HG03045 (cell line): Measurements from ENCODE around the gene ZGLP1.
A peak's percentile ranks its signal among the peaks of the same experiment; 100 is the strongest.
"Not testable (repeated sequence)": the region's sequence is repeated elsewhere in the genome, so short reads cannot be mapped to it uniquely, and the experiment has no call there.

Experiments
- ATAC-seq: cut with Tn5 transposase; IDR thresholded peaks from one replicate; pipeline ENCODE4 v1.9.1; 2021; ENCODE audit warnings: mild to moderate bottlenecking, moderate library complexity; ENCODE audit not compliant: unreplicated experiment

The ZGLP1 gene

DNA sequence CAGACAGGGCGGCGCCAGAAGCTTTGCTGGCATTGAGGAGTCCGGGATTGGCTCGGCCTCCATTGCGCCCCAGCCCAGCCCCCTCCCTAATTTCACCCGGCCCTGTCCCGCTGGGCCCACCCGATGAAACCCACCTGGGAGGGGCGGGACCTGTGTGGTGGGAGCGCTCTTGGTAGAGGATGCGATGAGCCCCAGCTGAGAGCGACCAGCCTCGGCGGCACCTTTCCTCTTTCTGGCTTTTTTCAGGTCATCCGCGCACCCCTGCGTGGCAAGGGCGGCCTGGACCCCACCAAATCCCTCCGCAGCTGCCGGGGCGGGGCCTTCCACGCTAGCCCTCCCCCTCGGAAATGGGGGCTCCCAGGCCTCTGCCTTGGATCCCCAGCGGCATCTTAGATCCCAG lies at the start of gene ZGLP1:
ZGLP1 (minus strand) TSS at position 393 of the 400 bp plus-strand sequence.
- ATAC-seq = no peak

DNA sequence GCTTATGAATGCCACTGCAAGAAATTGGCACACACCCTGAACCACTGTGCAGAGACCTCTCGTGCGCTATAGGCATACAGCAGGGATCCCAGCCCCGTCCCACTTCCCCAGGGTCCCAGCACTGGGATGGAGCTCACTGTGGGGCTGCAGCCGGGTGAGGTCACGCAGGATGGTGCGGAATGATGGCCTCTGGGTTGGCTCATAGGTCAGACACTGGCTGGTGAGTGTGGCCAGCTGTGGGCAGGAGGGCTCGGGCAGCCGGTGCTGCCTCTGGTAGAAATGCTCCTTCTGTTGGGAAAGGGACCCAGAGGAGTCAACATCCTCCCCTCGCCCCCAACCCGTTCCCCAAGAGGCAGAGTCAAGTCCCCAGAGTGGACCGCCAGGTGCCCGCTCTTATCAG lies 46.8 kb upstream of the ZGLP1 start:
- no peak for ATAC-seq

DNA sequence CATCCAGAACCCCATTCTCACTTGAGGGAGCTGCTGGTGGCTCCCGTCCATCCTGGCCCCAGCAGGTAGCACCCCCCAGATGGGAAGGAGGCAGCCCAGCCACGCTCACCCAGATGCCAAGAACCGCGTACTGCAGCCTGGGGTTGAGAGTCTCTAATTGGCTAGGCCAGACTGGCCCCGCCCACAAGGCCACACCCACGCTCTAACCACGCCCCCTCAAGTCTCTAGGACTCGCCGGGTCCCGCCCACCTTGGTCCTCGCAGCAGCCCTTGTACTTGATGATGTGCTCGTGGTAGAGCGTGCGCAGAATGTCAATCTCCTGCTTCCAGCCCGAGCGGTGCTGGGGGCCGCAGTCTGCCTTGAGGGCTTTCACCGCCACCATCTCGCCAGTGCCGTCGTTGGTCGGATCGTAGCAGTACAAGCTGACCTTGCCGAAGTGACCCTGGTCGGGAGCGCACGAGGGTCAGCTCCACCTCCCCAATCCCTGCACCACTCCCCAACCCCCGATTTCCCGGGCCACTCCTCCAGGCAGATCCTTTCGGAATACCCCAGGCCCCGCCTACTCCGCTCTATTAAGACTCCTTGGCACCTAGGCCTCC lies 44.3 kb upstream of the ZGLP1 start:
- ATAC-seq = no peak

DNA sequence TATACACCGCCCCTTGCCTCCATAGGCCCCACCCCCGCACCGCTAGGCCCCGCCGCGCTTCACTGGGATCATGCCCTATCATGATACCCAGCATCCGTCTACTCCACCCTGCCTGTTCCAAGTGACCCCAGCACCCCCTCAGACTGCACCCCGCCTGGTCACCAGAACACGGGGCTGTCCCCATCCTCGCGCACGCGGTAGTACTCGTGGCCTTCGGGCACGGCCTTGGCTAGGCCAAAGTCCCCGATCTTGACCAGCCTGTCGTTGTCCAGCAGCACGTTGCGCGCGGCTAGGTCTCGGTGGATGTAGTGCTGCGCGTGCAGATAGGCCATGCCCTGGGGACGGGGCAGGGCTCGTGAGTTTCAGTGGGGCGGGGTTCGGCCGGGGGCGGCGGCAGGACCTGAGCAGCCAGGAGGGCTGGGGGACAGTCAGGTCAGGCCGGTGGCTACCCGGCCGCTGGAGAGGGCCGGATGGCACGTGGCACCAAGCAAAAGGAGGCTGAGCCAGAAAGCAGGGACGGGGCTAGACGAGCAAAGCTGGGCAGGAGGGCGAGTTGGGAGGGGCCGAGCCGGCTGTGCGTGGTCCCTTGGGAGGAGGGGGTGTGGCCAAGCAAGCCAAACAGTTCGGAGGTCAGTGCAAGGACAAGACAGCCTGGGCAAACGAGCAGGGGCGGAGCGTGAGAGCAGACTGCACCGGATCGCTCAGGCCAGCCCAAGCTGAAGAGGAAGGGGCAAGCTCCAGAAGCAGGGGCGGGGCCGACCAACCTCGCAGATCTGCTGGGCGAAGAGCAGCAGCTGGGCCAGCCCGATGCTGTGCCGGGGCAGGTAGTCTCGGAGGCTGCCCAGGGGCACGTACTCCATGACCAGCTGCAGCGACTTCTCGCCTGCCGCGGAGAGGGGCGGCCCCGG lies 43.4 kb upstream of the ZGLP1 start:
- no peak for ATAC-seq

DNA sequence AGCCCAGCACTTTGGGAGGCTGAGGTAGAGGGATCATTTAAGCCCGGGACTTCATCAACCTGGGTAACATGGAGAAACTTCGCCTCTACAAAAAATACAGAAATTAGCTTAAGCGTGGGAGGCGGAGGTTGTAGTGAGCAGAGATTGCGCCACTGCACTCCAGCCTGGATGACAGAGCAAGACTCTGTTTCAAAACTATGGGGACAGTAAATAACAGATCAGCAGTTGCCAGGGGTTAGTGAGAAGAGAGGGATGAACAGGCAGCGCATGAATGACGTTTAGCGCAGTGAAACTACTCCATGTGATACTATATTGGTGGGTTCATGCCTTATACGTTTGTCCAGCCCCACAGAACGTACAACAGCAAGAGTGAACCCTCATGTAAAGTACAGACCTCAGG lies 36.9 kb upstream of the ZGLP1 start:
- no peak for ATAC-seq

DNA sequence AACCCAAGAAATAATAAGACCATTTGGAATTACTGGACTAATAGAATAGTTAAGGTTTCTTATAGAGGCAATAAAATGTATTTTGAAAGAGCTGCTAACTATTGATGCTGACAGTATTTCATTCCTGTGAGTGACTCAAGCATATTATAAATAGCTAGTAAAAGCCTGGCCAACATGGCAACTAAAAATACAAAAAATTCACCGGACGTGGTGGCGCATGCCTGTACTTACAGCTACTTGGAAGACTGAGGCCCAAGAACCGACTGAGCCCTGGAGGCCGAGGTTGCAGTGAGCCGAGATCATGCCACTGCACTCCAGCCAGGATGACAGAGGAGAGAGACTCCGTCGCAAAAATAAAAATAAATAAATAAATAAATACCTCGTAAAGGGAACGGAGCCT lies 35.2 kb upstream of the ZGLP1 start:
- no peak for ATAC-seq

DNA sequence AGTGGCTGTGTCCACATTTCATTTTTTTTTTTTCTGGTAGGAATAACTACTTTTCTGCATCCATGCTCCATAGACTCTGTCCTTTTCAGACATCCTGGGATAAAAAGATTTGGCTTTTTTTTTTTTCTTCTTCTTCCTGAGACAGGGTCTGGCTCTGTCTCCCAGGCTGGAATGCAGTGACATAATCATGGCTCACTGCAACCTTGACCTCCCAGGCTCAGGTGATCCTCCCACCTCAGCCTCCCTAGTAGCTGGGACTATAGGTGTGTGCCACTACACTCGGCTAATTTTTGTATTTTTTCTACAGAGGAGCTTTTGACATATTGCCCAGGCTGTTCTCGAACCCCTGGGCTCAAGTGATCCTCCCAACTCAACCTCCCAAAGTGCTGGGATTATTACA lies 33.9 kb upstream of the ZGLP1 start:
- no peak for ATAC-seq

DNA sequence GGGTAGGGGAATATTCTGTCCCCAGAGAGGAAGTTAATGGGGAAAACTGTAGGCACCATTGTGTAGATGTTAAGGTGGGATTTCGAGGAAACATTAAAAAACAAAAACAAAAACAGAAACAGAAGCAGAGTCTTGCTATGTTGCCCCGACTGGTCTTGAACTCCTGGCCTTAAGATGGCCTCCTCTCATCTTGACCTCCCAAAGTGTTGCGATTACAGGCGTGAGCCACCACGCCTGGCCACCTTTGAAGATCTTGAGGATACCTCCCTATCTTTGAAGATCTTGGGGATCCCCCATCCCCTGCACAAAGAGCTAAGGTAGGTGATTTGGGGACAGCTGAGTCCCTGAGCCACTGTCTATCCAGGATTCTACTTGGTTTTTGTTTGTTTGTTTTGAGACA lies 30.4 kb upstream of the ZGLP1 start:
- no peak for ATAC-seq

DNA sequence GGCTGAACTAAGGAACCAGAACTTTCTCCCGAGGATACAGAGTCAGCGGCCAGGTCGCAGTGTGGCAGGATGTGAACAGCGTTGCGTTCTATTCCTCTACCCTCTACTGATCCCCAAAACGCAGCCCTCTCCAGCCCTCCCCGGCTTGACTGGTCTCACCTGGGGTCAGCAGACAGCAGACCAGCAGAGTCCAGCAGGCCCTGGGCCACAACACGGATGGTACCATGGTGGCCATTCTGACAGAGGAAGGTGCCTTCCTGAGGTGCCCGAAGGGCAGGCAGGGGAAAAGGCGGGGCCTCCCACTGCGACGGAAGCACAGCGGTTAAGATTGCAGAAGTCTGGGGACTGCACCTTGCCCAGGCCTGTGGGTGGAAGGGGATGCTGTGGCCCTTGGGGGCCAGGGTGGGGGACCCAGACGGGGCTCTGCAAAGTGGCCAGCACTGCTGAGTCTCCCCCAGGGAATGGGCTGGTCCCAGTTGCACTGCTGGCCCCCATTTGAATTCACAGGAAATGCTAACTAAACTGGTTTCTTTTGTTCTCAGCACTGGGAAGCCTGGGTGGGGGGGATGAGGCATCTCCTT lies 29.9 kb upstream of the ZGLP1 start, which contains the start of gene ICAM3:
ICAM3 (minus strand) TSS at position 245 of the 581 bp plus-strand sequence; CDS start at position 235, 10 bp downstream.
- peak; percentile 47 for ATAC-seq

DNA sequence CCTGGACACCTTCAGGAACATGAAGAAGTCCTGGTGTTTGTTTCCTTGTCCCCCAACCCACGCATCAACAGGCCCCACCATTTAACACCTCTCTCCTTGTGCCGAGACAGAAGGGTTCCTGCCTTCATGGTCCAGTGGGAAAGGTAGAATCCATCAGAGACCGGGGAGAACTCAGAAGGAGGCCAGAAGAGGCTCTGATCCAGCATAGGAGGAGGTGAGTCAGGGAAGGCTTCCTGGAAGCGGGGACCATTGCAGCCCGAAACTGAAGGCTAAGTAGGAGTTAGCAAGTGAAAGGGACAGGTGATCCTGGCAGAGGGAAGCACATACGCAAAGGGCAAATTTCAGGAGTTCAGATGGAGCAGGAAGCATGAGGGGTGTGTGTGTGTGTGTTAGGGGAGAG lies 29.3 kb upstream of the ZGLP1 start:
- no peak for ATAC-seq

DNA sequence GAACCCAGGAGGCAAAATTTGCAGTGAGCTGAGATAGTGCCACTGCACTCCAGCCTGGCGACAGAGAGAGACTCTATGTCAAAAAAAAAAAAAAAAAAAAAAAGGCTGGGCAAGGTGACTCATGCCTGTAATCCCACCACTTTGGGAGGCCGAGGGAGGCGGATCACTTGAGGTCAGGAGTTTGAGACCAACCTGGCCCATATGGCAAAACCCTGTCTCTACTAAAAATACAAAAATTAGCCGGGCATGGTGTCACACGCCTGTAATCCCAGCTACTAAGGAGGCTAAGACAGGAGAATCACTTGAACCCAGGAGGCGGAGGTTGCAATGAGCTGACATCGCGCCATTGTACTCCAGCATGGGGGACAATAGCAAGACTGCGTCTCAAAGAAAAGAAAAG lies 27.1 kb upstream of the ZGLP1 start:
- not testable (repeated sequence) for ATAC-seq

DNA sequence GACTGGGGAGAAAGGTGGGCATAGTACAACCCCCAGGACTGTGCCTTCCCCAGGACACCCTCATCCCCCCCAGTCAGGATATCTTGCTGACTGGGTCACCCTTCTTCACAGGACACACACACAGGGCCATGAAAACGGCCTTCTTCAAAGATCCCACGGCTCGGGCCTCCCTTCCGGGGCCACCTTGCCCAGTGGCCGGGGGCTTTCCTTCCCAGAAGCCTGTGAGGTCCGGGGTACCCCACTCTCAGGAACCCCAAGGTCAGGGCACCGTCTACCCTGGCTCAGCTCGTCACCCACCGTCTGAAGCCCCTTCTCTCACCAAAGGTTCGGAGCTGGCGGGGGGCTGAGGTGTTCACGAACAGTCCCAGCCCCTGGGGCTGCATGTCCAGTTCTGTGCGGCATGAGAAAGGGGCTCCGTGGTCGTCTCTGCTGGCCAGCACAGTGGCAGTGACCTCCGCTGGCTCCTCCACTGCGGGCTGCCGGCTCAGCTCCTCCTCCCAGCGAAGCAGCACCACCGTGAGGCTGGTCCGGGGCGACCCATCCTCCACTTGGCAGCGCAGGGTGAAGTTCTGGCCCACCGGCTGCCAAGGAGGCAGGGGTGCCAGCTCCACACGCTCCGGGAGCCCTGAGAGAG lies 25.9 kb upstream of the ZGLP1 start:
- ATAC-seq = no peak

DNA sequence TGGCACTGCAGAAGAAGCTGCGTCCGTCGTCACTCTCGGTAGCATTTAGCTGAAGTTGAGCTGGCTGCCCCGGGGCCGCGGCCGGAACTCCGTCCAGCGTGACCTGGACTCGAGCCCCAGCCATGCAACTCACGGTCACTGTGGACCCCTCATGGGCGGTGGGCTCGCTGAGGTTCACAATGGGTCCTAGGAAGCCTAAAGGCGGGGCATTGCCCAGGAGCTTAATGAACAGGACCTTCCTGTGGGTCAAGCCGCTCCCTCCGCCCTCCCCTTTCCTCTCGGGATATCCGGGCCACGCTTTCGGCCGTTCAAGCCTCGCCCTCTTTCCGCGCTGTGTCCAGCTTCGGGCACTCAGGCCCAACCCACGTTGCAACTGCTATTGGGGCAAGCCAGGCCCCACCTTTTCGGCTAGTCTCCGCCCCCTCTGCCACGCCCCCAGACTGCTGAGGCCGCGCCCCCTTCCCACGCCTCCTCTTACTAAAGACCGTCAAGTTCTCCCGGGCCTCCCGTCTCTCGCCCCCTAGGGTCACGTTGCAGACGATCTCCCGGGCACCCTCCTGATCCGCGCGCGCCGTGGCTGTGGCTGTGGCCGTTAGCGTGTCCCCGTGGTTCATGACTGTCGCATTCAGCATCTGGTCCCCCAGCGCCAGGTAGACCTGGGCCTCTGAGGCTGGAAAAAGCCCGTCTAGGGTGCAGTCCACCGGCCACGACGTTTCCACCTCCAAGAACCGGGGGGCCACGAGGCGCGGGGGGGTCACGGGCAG lies 25.2 kb upstream of the ZGLP1 start:
- ATAC-seq = no peak

DNA sequence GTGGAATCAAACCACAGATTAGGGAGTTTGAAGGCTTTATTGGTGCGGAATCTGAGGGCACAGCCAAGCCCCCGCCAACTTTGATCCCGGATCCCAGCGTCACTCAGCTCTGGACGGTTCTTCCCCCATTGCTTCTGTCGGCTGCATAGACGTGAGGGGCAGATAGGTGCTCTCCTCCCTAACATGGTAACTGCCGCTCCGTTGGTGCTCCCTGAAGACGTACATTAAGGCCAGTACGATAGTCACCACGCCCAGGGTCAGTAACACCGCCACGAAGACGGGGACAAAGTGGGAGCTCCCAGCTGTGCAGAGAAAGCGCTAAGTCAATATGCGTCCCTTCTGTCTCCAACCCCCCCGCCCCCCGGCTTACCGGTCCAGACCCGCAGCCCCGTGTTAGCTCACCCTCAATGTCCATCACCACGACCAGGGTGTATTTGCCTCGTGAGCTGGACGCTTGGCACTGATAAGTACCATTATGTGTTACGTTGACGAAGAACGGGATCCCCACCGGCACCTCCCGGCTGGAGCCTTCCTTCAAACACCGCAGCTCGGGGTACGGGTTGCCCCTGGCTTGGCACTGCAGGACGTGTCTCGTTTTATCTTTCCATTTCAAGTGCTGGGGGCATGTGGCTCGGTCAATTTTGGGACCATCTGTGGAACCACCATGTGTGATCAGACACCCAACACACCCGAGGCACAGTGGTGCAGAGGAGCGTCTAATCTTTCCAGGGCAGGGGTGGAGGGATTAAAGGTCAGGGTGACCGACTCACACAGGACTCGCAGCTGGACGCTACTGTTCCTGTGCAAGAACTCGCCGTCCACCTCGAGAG lies 24.4 kb upstream of the ZGLP1 start:
- ATAC-seq = no peak

DNA sequence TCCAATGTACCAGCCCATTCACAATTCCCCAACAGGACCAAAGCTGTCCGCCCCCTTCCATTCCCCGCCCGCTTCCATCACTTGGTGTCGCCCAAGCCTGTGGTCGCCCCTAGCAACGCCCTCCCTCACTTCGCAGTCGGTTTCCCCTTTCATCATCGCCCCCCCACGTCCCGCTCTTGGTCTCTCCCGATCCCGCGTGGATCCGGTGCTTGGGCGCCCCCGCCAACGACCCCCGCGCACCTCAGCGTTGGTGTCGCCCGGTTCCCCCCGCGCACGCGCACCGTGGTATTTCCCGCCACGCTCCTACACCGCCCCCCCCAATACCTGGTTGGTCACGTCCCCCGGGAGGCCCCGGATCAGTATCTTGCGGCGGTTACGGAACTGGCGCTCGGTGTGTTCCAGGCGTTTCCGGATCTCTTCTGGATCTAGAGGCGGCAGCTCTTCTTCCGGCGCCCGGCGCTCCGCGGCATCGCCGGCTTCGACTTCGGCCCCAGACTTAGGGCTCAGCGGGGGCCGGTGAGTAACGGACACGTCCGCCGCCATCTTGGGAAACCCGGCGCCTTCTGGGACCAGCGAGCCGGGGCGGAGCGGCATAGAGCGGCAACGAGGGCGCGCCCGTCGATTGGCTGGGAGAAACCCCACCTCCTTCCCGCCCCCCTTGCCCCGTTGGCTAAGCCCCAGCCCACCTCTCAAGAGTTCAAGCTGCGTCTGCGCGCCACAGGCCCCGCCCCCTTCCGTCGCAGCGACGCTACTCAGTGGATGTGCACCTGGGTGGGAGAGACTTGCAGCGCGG lies 23.5 kb upstream of the ZGLP1 start, which contains the start of gene RAVER1:
RAVER1 (minus strand) TSS at position 565 of the 793 bp plus-strand sequence; CDS start at position 543, 22 bp downstream.
- ATAC-seq = peak; percentile 87

DNA sequence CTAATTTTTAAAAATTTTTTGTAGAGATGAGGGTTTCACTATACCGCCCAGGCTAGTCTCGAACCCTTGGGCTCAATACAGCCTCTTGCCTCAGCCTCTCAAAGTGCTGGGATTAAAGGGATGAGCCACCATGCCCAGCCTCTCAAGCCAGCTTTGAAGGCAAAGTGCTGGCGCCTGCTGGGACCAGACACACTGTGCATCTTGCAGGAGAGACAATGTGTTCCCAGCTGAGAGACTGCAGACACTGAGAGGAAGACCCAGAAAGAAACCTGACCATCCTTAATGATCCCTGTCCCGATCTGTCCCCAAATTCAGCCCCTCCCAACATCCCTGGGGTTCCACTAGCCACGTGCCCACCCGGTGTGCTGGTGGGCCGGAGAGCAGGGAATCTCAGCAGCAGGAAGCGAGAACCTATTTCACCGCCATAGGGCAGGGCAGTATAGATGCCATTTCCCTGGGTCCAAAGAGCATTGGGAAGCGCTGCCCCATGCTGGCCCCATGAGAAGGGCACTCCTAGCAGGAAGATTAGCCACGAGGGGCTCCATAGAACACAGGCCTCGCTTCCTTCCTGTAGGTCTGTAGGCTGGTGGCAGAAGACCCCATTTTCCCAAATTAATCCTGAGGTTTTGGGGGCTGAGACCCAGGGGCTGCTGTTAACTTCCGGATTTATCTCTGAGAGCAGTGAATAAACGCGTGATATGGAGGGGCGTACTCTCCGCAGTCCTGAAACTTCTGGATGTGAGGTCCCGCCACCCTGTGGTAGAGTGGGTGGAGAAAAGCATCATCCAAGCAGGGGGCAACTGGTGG lies 22.7 kb upstream of the ZGLP1 start:
- no peak for ATAC-seq

DNA sequence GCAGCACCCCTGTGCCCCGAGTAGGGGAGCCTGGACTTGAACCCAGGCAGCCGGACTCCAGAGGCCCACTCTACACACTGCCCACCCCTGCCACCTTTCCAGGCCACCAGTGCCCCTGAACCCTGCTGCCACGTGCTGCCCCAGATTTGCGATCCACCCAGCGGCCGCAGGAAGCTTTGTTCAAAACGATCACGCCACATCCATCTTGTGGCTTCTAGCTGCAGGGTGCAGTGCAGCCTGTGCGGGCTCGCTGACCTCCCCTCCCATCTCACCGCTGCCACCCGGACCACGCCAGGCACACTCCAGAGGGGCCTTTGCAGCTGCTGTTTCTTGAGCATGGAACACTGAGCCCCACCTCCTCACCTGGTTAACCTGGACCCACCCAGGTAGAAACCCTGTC lies 19.9 kb upstream of the ZGLP1 start:
- ATAC-seq = no peak
